ENCODE data around the gene SETBP1. TPM values are rescaled to one million over a fixed set of nuclear protein-coding genes. Genes with fewer than 3 reads are reported as not detected.

The SETBP1 gene
- total and polyA plus RNA-seq, 2 of the 4 experiments (the other 2 are of a cell fraction) = 0.19 to 0.36 TPM

- Histone ChIP-seq H2AK9ac (replicated peaks; ENCODE audit: low read depth, low read length, poor library complexity) (no peak overlapping the region), H2AFZ (replicated peaks; ENCODE audit: low read length, poor library complexity) (no peak overlapping the region)
- dilution Hi-C loops (cut with HindIII; ENCODE audit: low sequenced_read_pairs, unreplicated experiment) = no loop called here
These were observed 421.4 kb downstream of the SETBP1 start for GRCh38 chr18:45102126-45102525.

More at GRCh38 chr18:45102126-45102525, 421.4 kb downstream of the SETBP1 start:
- Histone ChIP-seq H3K4ac (ENCODE audit: low read depth, low read length) (no peak overlapping the region), H3K9me3 (ENCODE audit: control insufficient read depth, insufficient read depth, low read length) (no peaks in the 10 kb centered on the region), H3K4me1 (ENCODE audit: control insufficient read depth, insufficient read depth, low read length) (no peaks in the 10 kb centered on the region), H3K79me1 (ENCODE audit: low read depth in 1 of 2, low read length in 2 of 2) (no peaks in the 10 kb centered on the region), H3K23ac (ENCODE audit: low read depth, low read length) (no peak overlapping the region), H2BK15ac (ENCODE audit: low read depth, low read length) (no peak overlapping the region), H2BK120ac (ENCODE audit: low read depth, low read length) (no peak overlapping the region), H3K18ac (ENCODE audit: low read depth, low read length) (no peak overlapping the region), H4K8ac (ENCODE audit: low read depth in 2 of 2, low read length in 2 of 2) (no peak overlapping the region), H2AK5ac (ENCODE audit: low read depth, low read length) (no peak overlapping the region), H3K9ac (ENCODE audit: low read depth, low read length) (no peak overlapping the region), H2BK20ac (ENCODE audit: low read depth, low read length) (no peak overlapping the region), H4K5ac (ENCODE audit: low read depth, low read length) (no peak overlapping the region), H4K20me1 (ENCODE audit: insufficient read depth, low read length) (no peaks in the 10 kb centered on the region), H3K14ac (replicated peaks; ENCODE audit: low read depth, low read length) (no peak overlapping the region), H3K56ac (ENCODE audit: extremely low read depth, insufficient read depth, low read length) (no peak overlapping the region), H3K4me3 (ENCODE audit: insufficient read depth, low read depth, low read length) (no peak overlapping the region), H3K9me1 (ENCODE audit: insufficient read depth, low read length) (no peaks in the 10 kb centered on the region), H3K27ac (ENCODE audit: insufficient read depth, low read length) (no peak overlapping the region), H3K27me3 (ENCODE audit: control insufficient read depth, insufficient read depth, low read length) (peaks cover 8% of the 10 kb centered on the region), H3K36me3 (ENCODE audit: control insufficient read depth, insufficient read depth, low read length) (no peaks in the 10 kb centered on the region), H4K91ac (ENCODE audit: insufficient read depth, low read depth, low read length) (no peak overlapping the region), H3K4me2 (ENCODE audit: low read depth, low read length) (no peak overlapping the region), H2BK5ac (ENCODE audit: low read depth, low read length, poor library complexity, severe bottlenecking) (no peak overlapping the region)
- ChIA-PET POLR2A (ENCODE audit: unreplicated experiment) (no interaction called here), CTCF (no interaction called here)
- in situ Hi-C loops (cut with MboI; ENCODE audit: low sequenced_read_pairs) (no loop called here), intact Hi-C loops (cut with micrococcal nuclease) (no loop called here)
- no CpG with 5 or more reads among the region's 3 CpGs for WGBS, 2 experiments (ENCODE audit: extremely low coverage in 2 of 2, insufficient read length in 1 of 2)
- DNase-seq (no peak), ATAC-seq (ENCODE audit: low read depth) (no peak)
- TF ChIP-seq NFE2L2 (IDR thresholded peaks at IDR 0.05; ENCODE audit: low read depth, low read length) = no peak
- TF ChIP-seq FOS (IDR thresholded peaks at IDR 0.05; ENCODE audit: low read depth, low read length) = no peak
- TF ChIP-seq MAZ (IDR thresholded peaks at IDR 0.05; ENCODE audit: borderline replicate concordance, low read depth, low read length) = no peak
- TF ChIP-seq CHD1 (IDR thresholded peaks at IDR 0.05; ENCODE audit: low read depth, low read length) = no peak
- TF ChIP-seq SMC3 (IDR thresholded peaks at IDR 0.05; ENCODE audit: low read depth, low read length) = no peak
- no peak for TF ChIP-seq MXI1 (IDR thresholded peaks at IDR 0.05; ENCODE audit: borderline replicate concordance, low read depth, low read length)
- TF ChIP-seq BHLHE40 (IDR thresholded peaks at IDR 0.05; ENCODE audit: low read depth, low read length) = no peak
- no peak for TF ChIP-seq POLR2A (IDR thresholded peaks at IDR 0.05; ENCODE audit: low read depth, low read length)
- no peak for TF ChIP-seq MAFK (IDR thresholded peaks at IDR 0.05; ENCODE audit: low read depth, low read length)
- no peak for TF ChIP-seq CTCF (conservative IDR thresholded peaks at IDR 0.05; ENCODE audit: low read depth, low read length)
- TF ChIP-seq USF2 (IDR thresholded peaks at IDR 0.05; ENCODE audit: low read depth, low read length) = no peak
- TF ChIP-seq ELK1 (IDR thresholded peaks at IDR 0.05; ENCODE audit: borderline replicate concordance, low read depth, low read length) = no peak
- no peak for TF ChIP-seq CEBPB (IDR thresholded peaks at IDR 0.05; ENCODE audit: low read depth, low read length)
- no peak for TF ChIP-seq RAD21 (IDR thresholded peaks at IDR 0.05; ENCODE audit: low read length)
- no TSS peak for BruUV-seq (replicated peaks)

All from IMR-90 (cell line).